ACC112 (cell line): ENCODE data around the gene GPR3.
"Not testable (repeated sequence)": the region's sequence is repeated elsewhere in the genome, so short reads cannot be mapped to it uniquely, and the experiment has no call there.

Source experiments
- H2AFZ ChIP-seq: fragments of 200-600 bp; sonication (generic); one replicate; pipeline ENCODE4 v1.6.0; 2017; ENCODE audit warnings: antibody characterized with exemption, low read length; ENCODE audit not compliant: unreplicated experiment
- H3K27ac ChIP-seq: fragments of 200-600 bp; sonication (generic); 2 replicates; pipeline ENCODE4 v1.5.1; 2014; ENCODE audit warnings: low read depth, mild to moderate bottlenecking, antibody characterized with exemption, low read length, moderate library complexity
- H3K27me3 ChIP-seq: fragments of 200-600 bp; sonication (generic); 2 replicates; pipeline ENCODE4 v1.6.1; 2014; ENCODE audit warnings: mild to moderate bottlenecking, antibody characterized with exemption, low read length, moderate library complexity, mixed read lengths; ENCODE audit not compliant: insufficient read depth
- H3K36me3 ChIP-seq: fragments of 200-600 bp; sonication (generic); 2 replicates; pipeline ENCODE4 v1.6.1; 2016; ENCODE audit warnings: mild to moderate bottlenecking, antibody characterized with exemption, low read length, moderate library complexity, mixed read lengths; ENCODE audit not compliant: insufficient read depth
- H3K4me1 ChIP-seq: fragments of 200-600 bp; sonication (generic); one replicate; pipeline ENCODE4 v1.6.1; 2016; ENCODE audit warnings: low read length, mixed read lengths; ENCODE audit not compliant: insufficient read depth, unreplicated experiment, control insufficient read depth
- H3K4me3 ChIP-seq: fragments of 200-600 bp; sonication (generic); 2 replicates; pipeline ENCODE4 v1.5.1; 2014; ENCODE audit warnings: mild to moderate bottlenecking, low read depth, low read length
- H3K79me2 ChIP-seq: fragments of 200-600 bp; sonication (generic); one replicate; pipeline ENCODE4 v1.6.0; 2016; ENCODE audit warnings: low read length; ENCODE audit not compliant: control insufficient read depth, unreplicated experiment, insufficient read depth

GPR3 gene

DNA sequence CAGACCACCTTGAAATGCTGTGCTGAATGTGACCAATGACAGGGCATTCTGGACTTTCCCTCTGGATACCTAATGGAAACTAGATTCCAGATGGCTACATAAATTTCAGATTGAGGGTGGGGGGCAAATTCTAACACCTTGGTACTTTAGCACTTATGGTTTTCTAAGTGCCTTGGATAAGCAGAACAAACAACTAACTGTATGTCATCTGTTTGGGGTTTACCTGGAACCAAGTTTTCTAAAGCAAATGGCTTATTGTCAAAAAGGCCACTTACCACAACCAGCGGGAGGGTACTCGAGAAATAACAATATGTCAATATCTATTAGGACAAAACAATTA is 39.1 kb downstream of the GPR3 start:
- Histone ChIP-seq H2AFZ (no peak overlapping the region), H3K4me1 (peaks cover 32% of the 10 kb centered on the region), H3K36me3 (peaks cover 3% of the 10 kb centered on the region; the same call in 1 of the 2 replicates), H3K27me3 (no peaks in the 10 kb centered on the region), H3K79me2 (peaks cover 58% of the 10 kb centered on the region), H3K27ac (no peak overlapping the region), H3K4me3 (no peak overlapping the region)

DNA sequence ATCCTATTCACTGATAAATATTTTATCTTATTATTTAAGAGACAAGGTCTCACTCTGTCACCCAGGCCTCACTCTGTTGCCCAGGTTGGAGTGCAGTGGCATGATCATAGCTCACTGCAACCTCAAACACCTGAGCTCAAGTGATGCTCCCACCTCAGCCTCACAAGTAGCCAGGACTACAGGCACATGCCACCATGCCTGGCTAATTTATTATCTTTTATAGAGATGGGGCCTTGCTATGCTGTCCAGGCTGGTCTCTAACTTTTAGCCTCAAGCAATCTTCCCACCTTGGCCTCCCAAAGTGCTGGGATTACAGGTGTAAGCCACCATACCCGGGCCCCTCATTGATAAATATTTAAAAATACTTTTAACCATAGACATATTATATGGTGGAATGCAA is 40.3 kb downstream of the GPR3 start:
- Histone ChIP-seq H3K79me2 (peaks cover 69% of the 10 kb centered on the region), H3K4me1 (peaks cover 44% of the 10 kb centered on the region)
- H3K36me3 ChIP-seq, H3K27ac ChIP-seq, H3K27me3 ChIP-seq, H2AFZ ChIP-seq, H3K4me3 ChIP-seq: not testable (repeated sequence)

DNA sequence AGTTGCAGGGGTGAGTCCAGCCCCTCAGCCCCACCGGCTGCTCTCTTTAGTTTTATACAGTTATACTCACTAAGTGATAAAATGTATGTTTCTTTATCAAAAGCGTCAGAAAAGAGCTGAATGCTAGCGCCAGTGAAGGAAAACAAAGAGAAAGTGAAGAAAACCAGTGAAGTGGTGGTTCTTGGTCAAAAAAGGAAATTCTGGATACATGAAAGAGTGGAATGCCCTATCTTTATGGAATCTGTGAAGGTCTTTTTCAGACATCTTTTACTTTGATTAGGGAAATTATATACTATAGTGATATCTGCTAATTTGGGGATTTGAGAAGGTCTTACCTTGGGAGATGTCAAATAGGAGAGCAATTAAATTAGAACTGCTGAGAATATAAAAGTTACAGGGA is 41.3 kb downstream of the GPR3 start:
- no peaks in the 10 kb centered on the region for H3K36me3 ChIP-seq
- no peak overlapping the region for H3K27ac ChIP-seq
- no peaks in the 10 kb centered on the region for H3K27me3 ChIP-seq
- H2AFZ ChIP-seq = no peak overlapping the region
- peaks cover 72% of the 10 kb centered on the region for H3K79me2 ChIP-seq
- H3K4me1 ChIP-seq = peaks cover 46% of the 10 kb centered on the region
- no peak overlapping the region for H3K4me3 ChIP-seq

DNA sequence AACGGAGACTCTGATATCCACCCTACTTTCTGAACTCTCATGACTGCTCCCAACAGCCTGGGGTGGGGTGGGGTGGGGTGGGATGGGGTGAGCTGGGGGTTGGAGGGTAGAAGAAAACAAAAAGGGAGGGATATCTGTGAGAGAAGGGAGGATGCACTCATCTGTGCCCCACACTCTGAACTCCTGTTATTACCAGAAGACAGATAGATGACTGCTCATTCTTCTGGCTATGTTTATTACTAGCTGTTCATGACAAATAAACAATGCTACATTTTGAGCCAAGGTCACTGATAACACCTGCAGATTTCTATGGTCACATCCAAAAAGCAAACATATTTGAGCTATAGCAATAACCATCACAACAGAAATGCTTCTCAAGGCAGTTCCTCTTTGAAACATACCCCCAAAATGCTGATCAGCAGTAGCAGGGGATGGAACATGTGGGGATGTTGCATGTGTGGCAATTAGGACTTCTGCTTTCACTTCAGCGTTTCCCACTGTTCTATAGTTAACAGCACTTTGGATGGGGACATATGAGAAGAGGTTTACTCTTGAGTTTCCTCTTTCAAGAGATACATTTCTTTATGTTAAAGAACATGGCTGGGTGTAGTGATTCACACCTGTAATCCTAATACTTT is 43.3 kb downstream of the GPR3 start:
- no peak overlapping the region for H3K27ac ChIP-seq
- no peaks in the 10 kb centered on the region for H3K27me3 ChIP-seq
- peaks cover 43% of the 10 kb centered on the region for H3K4me1 ChIP-seq

DNA sequence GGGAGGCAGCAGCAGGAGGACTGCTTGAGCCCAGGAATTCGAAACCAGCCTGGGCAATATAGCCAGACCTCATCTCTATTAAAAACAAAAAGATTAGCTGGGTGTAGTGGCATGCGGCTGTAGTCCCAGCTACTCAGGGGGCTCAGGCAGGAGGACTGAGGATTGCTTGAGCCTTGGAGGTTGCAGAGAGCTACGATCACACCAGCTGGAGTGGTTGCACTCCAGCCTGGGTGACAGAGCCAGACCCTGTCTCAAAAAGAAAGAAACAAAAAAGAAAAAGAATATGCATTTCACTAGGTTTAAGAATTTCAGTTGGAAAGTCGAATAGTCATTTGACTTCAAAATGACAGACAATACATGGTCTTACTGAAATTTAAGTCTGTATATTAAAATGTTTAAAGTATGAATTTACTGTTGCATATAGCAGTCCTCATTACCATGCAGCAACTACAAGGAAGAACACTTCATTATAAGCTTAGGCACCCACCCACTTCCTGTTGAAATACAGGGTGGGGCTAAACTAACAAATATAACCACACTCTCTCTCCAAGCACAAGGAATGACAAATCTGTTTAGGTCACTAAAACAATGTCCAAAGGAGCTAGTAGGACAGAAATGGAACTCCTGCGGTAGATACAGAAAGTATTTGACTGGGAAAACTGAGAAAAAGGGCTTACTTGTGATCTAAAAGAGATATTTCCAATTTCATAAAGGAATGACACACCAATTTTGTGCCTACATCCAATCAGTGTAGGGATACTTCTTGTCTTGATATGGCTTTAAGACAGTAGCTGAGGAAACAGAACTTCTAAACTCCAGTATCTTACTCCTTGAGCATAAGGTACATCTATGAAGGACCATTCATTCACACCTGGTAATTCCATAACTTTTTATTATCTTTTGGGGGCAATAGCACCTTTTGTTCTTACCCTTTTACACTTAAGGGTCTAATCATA is 44.1 kb downstream of the GPR3 start:
- peaks cover 3% of the 10 kb centered on the region; the same call in 1 of the 2 replicates for H3K36me3 ChIP-seq
- peak overlapping the region; percentile 61 for H3K27ac ChIP-seq
- H3K4me3 ChIP-seq = peak overlapping the region; percentile 33
- H3K27me3 ChIP-seq = no peaks in the 10 kb centered on the region
- H2AFZ ChIP-seq = no peak overlapping the region
- H3K79me2 ChIP-seq = peaks cover 75% of the 10 kb centered on the region
- peaks cover 35% of the 10 kb centered on the region for H3K4me1 ChIP-seq

More for the DNA sequence above, 43.3 kb downstream of the GPR3 start:
- Histone ChIP-seq H3K4me3 (no peak overlapping the region), H2AFZ (no peak overlapping the region), H3K79me2 (peaks cover 80% of the 10 kb centered on the region), H3K36me3 (peaks cover 2% of the 10 kb centered on the region; the same call in 1 of the 2 replicates)

DNA sequence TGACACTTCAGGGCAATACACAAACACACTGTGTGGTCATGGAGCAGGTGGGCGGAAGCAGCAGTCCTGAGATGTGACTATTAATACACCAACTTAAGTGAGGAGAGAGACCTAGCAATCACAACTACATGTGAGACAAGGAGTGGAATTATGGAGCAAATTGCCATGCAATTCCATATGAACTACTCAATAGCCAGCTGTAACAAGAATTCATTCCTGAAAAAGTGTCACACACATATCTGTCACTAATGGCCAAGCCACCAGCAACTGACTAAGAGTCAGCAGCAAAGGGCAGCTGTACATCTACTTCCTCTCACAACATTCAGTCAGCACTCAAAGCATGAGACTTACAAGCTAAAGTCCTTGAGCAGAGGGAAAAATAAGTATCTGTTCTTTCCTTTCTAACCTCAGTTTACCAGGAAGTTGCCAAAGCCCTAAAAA is 46.2 kb downstream of the GPR3 start:
- no peak overlapping the region for H3K4me3 ChIP-seq
- peaks cover 63% of the 10 kb centered on the region for H3K79me2 ChIP-seq
- no peak overlapping the region for H2AFZ ChIP-seq
- H3K27me3 ChIP-seq = no peaks in the 10 kb centered on the region
- no peak overlapping the region for H3K27ac ChIP-seq
- peaks cover 32% of the 10 kb centered on the region for H3K4me1 ChIP-seq
- H3K36me3 ChIP-seq = peaks cover 3% of the 10 kb centered on the region; the same call in 1 of the 2 replicates

DNA sequence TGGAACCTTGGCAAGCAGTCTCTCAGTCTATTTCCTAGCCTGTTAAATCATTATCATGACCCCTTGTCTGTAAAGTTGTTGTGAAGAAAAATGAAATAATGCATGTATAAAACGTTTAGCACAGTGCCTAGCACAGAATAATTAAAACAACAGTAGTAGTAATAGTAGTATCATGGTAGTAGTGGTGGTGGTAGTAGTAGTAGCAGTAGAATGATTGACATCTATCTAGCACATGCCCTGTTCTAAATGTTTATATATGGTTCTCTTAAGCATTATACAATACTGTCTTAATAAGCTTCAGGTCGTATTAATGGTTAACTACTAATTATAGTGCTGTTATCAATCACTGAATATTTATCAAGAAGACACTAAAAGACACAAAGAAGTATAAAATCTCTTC is 46.7 kb downstream of the GPR3 start:
- H3K4me1 ChIP-seq = peaks cover 32% of the 10 kb centered on the region
- no peak overlapping the region for H2AFZ ChIP-seq
- H3K36me3 ChIP-seq = peaks cover 3% of the 10 kb centered on the region; the same call in 1 of the 2 replicates
- no peak overlapping the region for H3K27ac ChIP-seq
- H3K27me3 ChIP-seq = no peaks in the 10 kb centered on the region
- no peak overlapping the region for H3K4me3 ChIP-seq
- peaks cover 61% of the 10 kb centered on the region for H3K79me2 ChIP-seq

DNA sequence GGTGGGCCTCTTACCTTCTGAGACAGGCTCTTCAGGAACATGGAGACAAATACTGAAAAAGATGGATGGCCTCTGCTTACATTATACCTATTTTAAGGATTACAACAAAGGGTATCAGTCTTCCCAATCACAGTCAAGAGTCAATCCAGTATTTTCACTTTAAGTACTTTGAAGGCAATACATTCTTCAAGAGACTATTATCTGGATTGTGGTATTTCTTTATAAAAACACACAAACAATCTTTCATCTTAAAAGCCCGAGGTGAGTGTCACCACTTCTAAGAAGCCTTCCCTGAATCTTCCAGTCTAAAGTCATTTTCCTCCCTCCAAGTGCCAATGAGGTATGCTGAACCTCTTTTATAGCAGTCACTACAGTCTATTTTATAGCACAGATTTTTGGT is 52.2 kb downstream of the GPR3 start:
- no peak overlapping the region for H2AFZ ChIP-seq
- no peak overlapping the region for H3K27ac ChIP-seq
- peaks cover 7% of the 10 kb centered on the region; the same call in 1 of the 2 replicates for H3K36me3 ChIP-seq
- H3K4me1 ChIP-seq = peaks cover 4% of the 10 kb centered on the region
- no peak overlapping the region for H3K4me3 ChIP-seq
- peaks cover 60% of the 10 kb centered on the region for H3K79me2 ChIP-seq
- H3K27me3 ChIP-seq = no peaks in the 10 kb centered on the region
